IMR-90 (cell line): ENCODE data around the gene JMJD1C. TPM values are rescaled to one million over a fixed set of nuclear protein-coding genes. Genes with fewer than 3 reads are reported as not detected.

ENCODE experiments used
- ATAC-seq: fragments of 200-7000 bp; cut with Tn5 transposase; 2 replicates; pipeline ENCODE4 v1.9.1; 2020; ENCODE audit warnings: low read depth, mild to moderate bottlenecking, moderate library complexity
- BruUV-seq: library from RNA; stranded (reverse); fragments of 400-500 nt; replicated peaks from 2 replicates; lab custom pipeline; 2021; lab: Mats Ljungman, UMichigan
- CTCF ChIA-PET: fragments of 300-600 bp; formaldehyde crosslinking; extraction: SDS; loops from one replicate; lab custom pipeline; 2021; ENCODE audit warnings: antibody characterized with exemption; lab: Yijun Ruan, JAX
- POLR2A ChIA-PET: fragments of 300-600 bp; sonication (Branson Sonifier 250); formaldehyde crosslinking; loops from one replicate; lab custom pipeline; 2022; ENCODE audit warnings: antibody characterized with exemption; ENCODE audit not compliant: unreplicated experiment; lab: Charles Lee
- DNase-seq: peaks from one replicate; pipeline ENCODE4 v3.0.0; 2013
- H2AFZ ChIP-seq: replicated peaks from 2 replicates; pipeline ENCODE3; 2013; ENCODE audit warnings: low read length, mild to moderate bottlenecking; ENCODE audit not compliant: poor library complexity
- H2AK5ac ChIP-seq: 2 replicates; pipeline ENCODE4 v1.6.1; 2013; ENCODE audit warnings: low read depth, low read length, inconsistent platforms
- H2AK9ac ChIP-seq: replicated peaks from 2 replicates; pipeline ENCODE3; 2013; ENCODE audit warnings: mild to moderate bottlenecking, low read depth, low read length, moderate library complexity; ENCODE audit not compliant: poor library complexity
- H2BK120ac ChIP-seq: 2 replicates; pipeline ENCODE4 v1.6.1; 2013; ENCODE audit warnings: low read depth, low read length, inconsistent platforms
- H2BK15ac ChIP-seq: 3 replicates; pipeline ENCODE4 v1.6.1; 2013; ENCODE audit warnings: low read depth, low read length, inconsistent platforms
- H2BK20ac ChIP-seq: 2 replicates; pipeline ENCODE4 v1.6.1; 2013; ENCODE audit warnings: low read depth, mild to moderate bottlenecking, inconsistent platforms, low read length, moderate library complexity
- H2BK5ac ChIP-seq: 2 replicates; pipeline ENCODE4 v1.6.1; 2013; ENCODE audit warnings: mild to moderate bottlenecking, low read depth, low read length, inconsistent platforms; ENCODE audit not compliant: poor library complexity, severe bottlenecking
- H3K14ac ChIP-seq: replicated peaks from 2 replicates; pipeline ENCODE4 v1.6.1; 2013; ENCODE audit warnings: low read depth, low read length, inconsistent platforms
- H3K18ac ChIP-seq: 2 replicates; pipeline ENCODE4 v1.6.1; 2013; ENCODE audit warnings: low read depth, low read length, control low read depth
- H3K23ac ChIP-seq: 2 replicates; pipeline ENCODE4 v1.6.1; 2013; ENCODE audit warnings: low read depth, low read length, inconsistent platforms
- H3K27ac ChIP-seq: 2 replicates; pipeline ENCODE4 v1.5.1; 2013; ENCODE audit warnings: mild to moderate bottlenecking, control low read depth, low read length; ENCODE audit not compliant: insufficient read depth
- H3K27me3 ChIP-seq: 2 replicates; pipeline ENCODE4 v1.6.1; 2013; ENCODE audit warnings: low read length; ENCODE audit not compliant: control insufficient read depth, insufficient read depth
- H3K36me3 ChIP-seq: 2 replicates; pipeline ENCODE4 v1.6.1; 2013; ENCODE audit warnings: low read length, mixed read lengths; ENCODE audit not compliant: control insufficient read depth, insufficient read depth
- H3K4ac ChIP-seq: 2 replicates; pipeline ENCODE4 v1.6.1; 2013; ENCODE audit warnings: low read depth, low read length, inconsistent platforms
- H3K4me1 ChIP-seq: 2 replicates; pipeline ENCODE4 v1.6.1; 2013; ENCODE audit warnings: low read length, mixed read lengths; ENCODE audit not compliant: control insufficient read depth, insufficient read depth
- H3K4me2 ChIP-seq: 2 replicates; pipeline ENCODE4 v1.6.1; 2013; ENCODE audit warnings: low read depth, mild to moderate bottlenecking, control low read depth, low read length, moderate library complexity
- H3K4me3 ChIP-seq: 2 replicates; pipeline ENCODE4 v1.5.1; 2013; ENCODE audit warnings: low read depth, mild to moderate bottlenecking, control low read depth, low read length, moderate library complexity; ENCODE audit not compliant: insufficient read depth
- H3K56ac ChIP-seq: 2 replicates; pipeline ENCODE4 v1.6.1; 2013; ENCODE audit warnings: low read length, inconsistent platforms; ENCODE audit not compliant: insufficient read depth; ENCODE audit errors: extremely low read depth
- H3K79me1 ChIP-seq, 2 experiments: 2 replicates each; pipeline ENCODE4 v1.6.1; 2013; ENCODE audit warnings: low read length in 2 of 2, inconsistent platforms in 1 of 2, low read depth in 1 of 2
- H3K9ac ChIP-seq: 2 replicates; pipeline ENCODE4 v1.6.1; 2013; ENCODE audit warnings: low read depth, low read length, control low read depth
- H3K9me1 ChIP-seq: 2 replicates; pipeline ENCODE4 v1.6.1; 2013; ENCODE audit warnings: low read length, inconsistent platforms; ENCODE audit not compliant: insufficient read depth
- H3K9me3 ChIP-seq: 2 replicates; pipeline ENCODE4 v1.6.1; 2013; ENCODE audit warnings: low read length; ENCODE audit not compliant: control insufficient read depth, insufficient read depth
- H4K20me1 ChIP-seq: 2 replicates; pipeline ENCODE4 v1.6.1; 2013; ENCODE audit warnings: low read length, inconsistent platforms; ENCODE audit not compliant: insufficient read depth
- H4K5ac ChIP-seq: 2 replicates; pipeline ENCODE4 v1.6.1; 2013; ENCODE audit warnings: mild to moderate bottlenecking, low read depth, low read length, control low read depth
- H4K8ac ChIP-seq, 2 experiments: 2 replicates each; pipeline ENCODE4 v1.6.1; 2013; ENCODE audit warnings: low read depth in 2 of 2, low read length in 2 of 2, control low read depth in 1 of 2, inconsistent platforms in 1 of 2
- H4K91ac ChIP-seq: 2 replicates; pipeline ENCODE4 v1.6.1; 2013; ENCODE audit warnings: low read depth, low read length, inconsistent platforms; ENCODE audit not compliant: insufficient read depth
- BHLHE40 ChIP-seq: fragments of 150-350 bp; IDR thresholded peaks from 2 replicates; pipeline ENCODE4 v1.6.1; 2016; ENCODE audit warnings: mild to moderate bottlenecking, low read depth, low read length
- CEBPB ChIP-seq: IDR thresholded peaks from 2 replicates; pipeline ENCODE4 v1.6.1; 2012; ENCODE audit warnings: low read depth, low read length, improper control_type of control experiment
- CHD1 ChIP-seq: IDR thresholded peaks from 2 replicates; pipeline ENCODE4 v1.6.1; 2012; ENCODE audit warnings: low read depth, low read length, improper control_type of control experiment
- CTCF ChIP-seq: conservative IDR thresholded peaks from 2 replicates; pipeline ENCODE4 v1.5.1; 2012; ENCODE audit warnings: mild to moderate bottlenecking, low read depth, low read length, improper control_type of control experiment
- ELK1 ChIP-seq: fragments of 150-350 bp; IDR thresholded peaks from 2 replicates; pipeline ENCODE4 v1.6.1; 2016; ENCODE audit warnings: low read depth, mild to moderate bottlenecking, low read length, moderate library complexity, borderline replicate concordance
- FOS ChIP-seq: fragments of 150-350 bp; IDR thresholded peaks from 2 replicates; pipeline ENCODE4 v1.6.1; 2016; ENCODE audit warnings: low read depth, low read length
- MAFK ChIP-seq: IDR thresholded peaks from 2 replicates; pipeline ENCODE4 v1.6.1; 2012; ENCODE audit warnings: low read depth, low read length, improper control_type of control experiment
- MAZ ChIP-seq: IDR thresholded peaks from 2 replicates; pipeline ENCODE4 v1.6.1; 2012; ENCODE audit warnings: low read depth, mild to moderate bottlenecking, low read length, improper control_type of control experiment, moderate library complexity, borderline replicate concordance
- MXI1 ChIP-seq: IDR thresholded peaks from 2 replicates; pipeline ENCODE4 v1.6.1; 2012; ENCODE audit warnings: low read depth, mild to moderate bottlenecking, low read length, moderate library complexity, borderline replicate concordance
- NFE2L2 ChIP-seq: fragments of 150-350 bp; IDR thresholded peaks from 2 replicates; pipeline ENCODE4 v1.6.1; 2016; ENCODE audit warnings: low read depth, mild to moderate bottlenecking, low read length
- POLR2A ChIP-seq: IDR thresholded peaks from 2 replicates; pipeline ENCODE4 v1.6.1; 2012; ENCODE audit warnings: mild to moderate bottlenecking, low read depth, low read length
- RAD21 ChIP-seq: IDR thresholded peaks from 2 replicates; pipeline ENCODE4 v1.6.1; 2012; ENCODE audit warnings: low read length, improper control_type of control experiment
- RCOR1 ChIP-seq: IDR thresholded peaks from 2 replicates; pipeline ENCODE4 v1.6.1; 2012; ENCODE audit warnings: mild to moderate bottlenecking, low read length, improper control_type of control experiment; ENCODE audit not compliant: insufficient replicate concordance
- SMC3 ChIP-seq: fragments of 150-350 bp; IDR thresholded peaks from 2 replicates; pipeline ENCODE4 v1.6.1; 2016; ENCODE audit warnings: low read depth, mild to moderate bottlenecking, antibody characterized with exemption, low read length, moderate library complexity
- USF2 ChIP-seq: fragments of 150-350 bp; IDR thresholded peaks from 2 replicates; pipeline ENCODE4 v1.6.1; 2017; ENCODE audit warnings: mild to moderate bottlenecking, antibody characterized with exemption, low read length, low read depth
- WGBS, 2 experiments: methylation state at CpG; one replicate each; pipeline versions ENCODE4 v1.1.5 to v1.1.7; 2013; ENCODE audit warnings: missing lambda C conversion rate in 2 of 2; ENCODE audit not compliant: insufficient read length in 1 of 2; ENCODE audit errors: extremely low coverage in 2 of 2; 5-methylcytosine and 5-hydroxymethylcytosine counted together
- dilution Hi-C: fragments of 300-500 bp; cut with HindIII; formaldehyde crosslinking; loops from one replicate; pipeline ENCODE4 v1.14.3; 2018; ENCODE audit warnings: low sequenced_read_pairs; ENCODE audit not compliant: unreplicated experiment
- in situ Hi-C: fragments of 300-500 bp; cut with MboI; formaldehyde crosslinking; loops from 3 replicates; pipeline ENCODE4 v1.14.3; 2019; ENCODE audit warnings: low sequenced_read_pairs, inconsistent platforms, mixed read lengths
- intact Hi-C: fragments of 100-400 bp; cut with micrococcal nuclease; formaldehyde crosslinking; loops from 2 replicates; pipeline ENCODE4 v1.10.0; 2022
- polyA plus RNA-seq, 3 experiments: library from polyadenylated mRNA; depleted of rRNA; stranded (reverse); fragments of >200 nt; gene quantifications; 2 replicates each; pipeline ENCODE4 v1.2.3, GENCODE V29; 2012; ENCODE audit warnings: low replicate concordance in 1 of 3
- total RNA-seq: library from RNA; depleted of rRNA; stranded (reverse); fragments of >200 nt; gene quantifications from 2 replicates; pipeline ENCODE4 v1.2.3, GENCODE V29; 2012

Gene JMJD1C
- total and polyA plus RNA-seq, 2 of the 4 experiments (the other 2 are of a cell fraction), result 15.6 to 96.8 TPM

- no peak overlapping the region for H2BK120ac ChIP-seq
- no TSS peak for BruUV-seq
- 0 out of 2 replicates have a peak, but pooled peaks cover 4% of the 10 kb centered on the region for H3K9me1 ChIP-seq
- H2BK5ac ChIP-seq, result no peak overlapping the region
- H3K4me3 ChIP-seq, result no peak overlapping the region
- no peak overlapping the region for H3K9ac ChIP-seq
- no peak overlapping the region for H3K4me2 ChIP-seq
- H2BK15ac ChIP-seq, result no peak overlapping the region
- no peaks in the 10 kb centered on the region for H3K9me3 ChIP-seq
- dilution Hi-C loops (no loop called here), intact Hi-C loops (no loop called here), in situ Hi-C loops (no loop called here)
- H3K79me1 ChIP-seq, result peaks cover 2 to 36% of the 10 kb centered on the region in 2 experiments; a peak in 3 of 4 replicates
- DNase-seq (no peak), ATAC-seq (no peak)
- WGBS, 2 experiments, result no CpG with 5 or more reads among the region's 2 CpGs
- H3K4ac ChIP-seq, result no peak overlapping the region
- H2AK9ac ChIP-seq, result no peak overlapping the region
- H4K5ac ChIP-seq, result no peak overlapping the region
- no peaks in the 10 kb centered on the region for H3K27me3 ChIP-seq
- no peak overlapping the region for H4K8ac ChIP-seq
- ChIA-PET CTCF (no interaction called here), POLR2A (no interaction called here)
- no peak overlapping the region for H3K14ac ChIP-seq
- H4K20me1 ChIP-seq, result no peaks in the 10 kb centered on the region; the same call in 1 of the 2 replicates
- no peak overlapping the region for H3K18ac ChIP-seq
- H3K4me1 ChIP-seq, result peaks cover 8% of the 10 kb centered on the region
- H4K91ac ChIP-seq, result no peak overlapping the region
- no peak overlapping the region for H3K27ac ChIP-seq
- no peak overlapping the region for H2AFZ ChIP-seq
- no peak overlapping the region for H3K56ac ChIP-seq
- H3K23ac ChIP-seq, result 0 out of 2 replicates have a peak overlapping the region, but pooled peaks have one; percentile 29
- no peak overlapping the region for H2AK5ac ChIP-seq
- TF ChIP-seq USF2 (no peak), BHLHE40 (no peak), RAD21 (no peak), MXI1 (no peak), FOS (no peak), CTCF (no peak), CHD1 (no peak), POLR2A (no peak), SMC3 (no peak), CEBPB (no peak), NFE2L2 (no peak), MAFK (no peak), MAZ (no peak), ELK1 (no peak), RCOR1 (no peak)
- no peak overlapping the region for H2BK20ac ChIP-seq
- peaks cover 8% of the 10 kb centered on the region for H3K36me3 ChIP-seq
Measured at GRCh38 chr10:63199716-63200115, 266.1 kb downstream of the JMJD1C start.
